ENCODE results near the gene FGGY.
"Not testable (repeated sequence)": the region's sequence is repeated elsewhere in the genome, so short reads cannot be mapped to it uniquely, and the experiment has no call there.

The FGGY gene

GRCh38 chr1:59504276-59504675, 207.4 kb downstream of the FGGY start:
- in situ Hi-C loops (cut with HindIII; ENCODE audit: low sequenced_read_pairs), result no loop called here

GRCh38 chr1:59505596-59506028, 208.7 kb downstream of the FGGY start:
- in situ Hi-C loops (cut with HindIII; ENCODE audit: low sequenced_read_pairs), result no loop called here

GRCh38 chr1:59506952-59507351, 210.1 kb downstream of the FGGY start:
- in situ Hi-C loops (cut with HindIII; ENCODE audit: low sequenced_read_pairs), result no loop called here

- in situ Hi-C loops (cut with HindIII; ENCODE audit: low sequenced_read_pairs), result no loop called here
These were observed 212.5 kb downstream of the FGGY start for GRCh38 chr1:59509341-59509875.

- in situ Hi-C loops (cut with HindIII; ENCODE audit: low sequenced_read_pairs), result no loop called here
These were observed 213.4 kb downstream of the FGGY start for GRCh38 chr1:59510249-59510648.

DNA sequence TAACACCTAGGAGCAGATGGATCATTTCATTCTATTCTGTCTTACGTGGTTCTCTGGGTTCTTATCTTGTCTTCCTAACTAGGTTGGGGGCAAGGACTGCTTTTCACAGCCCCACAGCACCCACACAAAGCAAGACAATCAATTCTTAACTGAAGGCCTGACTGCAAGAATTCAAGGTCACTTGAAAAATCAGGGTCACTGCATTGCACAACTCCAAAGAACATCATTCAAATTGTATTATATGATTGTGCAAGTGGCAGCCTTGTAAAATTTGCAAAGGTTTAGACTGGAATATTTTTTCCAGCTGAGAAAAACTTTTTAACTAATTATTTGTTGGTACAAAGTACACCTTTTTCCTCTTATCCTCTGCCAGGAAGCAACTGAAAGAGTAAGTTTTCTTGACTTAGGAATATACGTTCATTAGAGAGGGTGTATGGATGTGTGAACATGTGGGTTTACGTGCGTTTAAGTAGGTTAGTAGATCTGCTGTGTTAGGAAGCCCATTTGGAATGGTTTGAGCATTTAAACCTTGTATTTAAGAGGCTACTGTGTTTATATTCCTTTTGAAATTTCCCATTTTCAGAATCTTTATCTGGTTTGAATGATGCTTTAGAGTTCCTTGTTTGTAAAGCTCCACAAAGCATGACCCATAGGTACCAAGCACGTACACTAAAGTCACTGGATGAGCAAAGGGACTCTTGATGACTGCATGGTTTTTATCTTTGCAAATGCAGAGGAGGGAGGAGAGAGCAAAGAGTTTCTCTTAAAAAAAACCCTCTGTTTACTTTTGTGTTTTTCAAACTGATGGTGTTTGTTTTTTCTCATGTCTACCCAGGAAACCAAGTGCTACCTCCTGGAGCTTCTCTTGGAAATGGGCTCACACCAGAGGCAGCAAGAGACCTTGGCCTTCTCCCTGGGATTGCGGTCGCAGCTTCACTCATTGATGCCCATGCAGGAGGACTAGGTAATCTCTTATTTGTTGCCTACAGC, 214.9 kb downstream of the FGGY start:
- in situ Hi-C loops (cut with HindIII; ENCODE audit: low sequenced_read_pairs), result no loop called here

- in situ Hi-C loops (cut with HindIII; ENCODE audit: low sequenced_read_pairs), result no loop called here
These were observed 215.8 kb downstream of the FGGY start for GRCh38 chr1:59512702-59513101.

DNA sequence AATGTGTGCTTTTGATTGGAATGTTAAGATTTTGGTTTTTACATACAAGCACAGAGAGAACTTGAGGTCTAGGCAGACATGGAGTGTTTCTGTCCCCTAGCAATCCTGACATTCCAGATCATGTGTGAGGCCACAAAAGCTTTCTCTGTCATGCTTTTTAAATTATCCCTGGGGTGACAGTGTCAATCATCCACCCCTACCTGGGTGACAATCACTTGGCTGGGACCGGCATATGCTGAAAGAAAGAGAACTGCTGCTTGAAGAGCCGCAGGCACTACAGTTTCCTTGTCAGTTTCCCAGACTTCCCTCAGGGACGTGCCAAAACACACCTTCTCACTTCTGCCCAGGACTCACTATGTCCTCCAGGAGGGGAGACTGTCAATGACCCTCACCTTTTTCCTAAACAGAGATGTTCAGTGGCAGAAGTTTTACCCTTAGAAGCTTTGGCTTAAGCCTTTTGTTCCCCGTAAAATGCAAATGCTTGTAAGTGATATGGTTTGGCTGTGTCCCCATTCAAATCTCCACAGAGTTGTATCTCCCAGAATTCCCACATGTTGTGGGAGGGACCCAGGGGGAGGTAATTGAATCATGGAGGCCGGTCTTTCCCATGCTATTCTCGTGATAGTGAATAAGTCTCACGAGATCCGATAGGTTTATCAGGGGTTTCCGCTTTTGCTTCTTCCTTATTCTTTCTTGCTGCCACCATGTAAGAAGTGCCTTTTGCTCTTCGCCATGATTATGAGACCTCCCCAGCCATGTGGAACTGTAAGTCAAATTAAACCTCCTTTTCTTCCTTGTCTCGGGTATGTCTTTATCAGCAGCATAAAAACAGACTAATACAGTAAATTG, 217.4 kb downstream of the FGGY start:
- in situ Hi-C loops (cut with HindIII; ENCODE audit: low sequenced_read_pairs), result no loop called here

GRCh38 chr1:59516881-59517280, 220.0 kb downstream of the FGGY start:
- in situ Hi-C loops (cut with HindIII; ENCODE audit: low sequenced_read_pairs), result no loop called here

GRCh38 chr1:59520194-59520593, 223.3 kb downstream of the FGGY start:
- in situ Hi-C loops (cut with HindIII; ENCODE audit: low sequenced_read_pairs), result no loop called here

DNA sequence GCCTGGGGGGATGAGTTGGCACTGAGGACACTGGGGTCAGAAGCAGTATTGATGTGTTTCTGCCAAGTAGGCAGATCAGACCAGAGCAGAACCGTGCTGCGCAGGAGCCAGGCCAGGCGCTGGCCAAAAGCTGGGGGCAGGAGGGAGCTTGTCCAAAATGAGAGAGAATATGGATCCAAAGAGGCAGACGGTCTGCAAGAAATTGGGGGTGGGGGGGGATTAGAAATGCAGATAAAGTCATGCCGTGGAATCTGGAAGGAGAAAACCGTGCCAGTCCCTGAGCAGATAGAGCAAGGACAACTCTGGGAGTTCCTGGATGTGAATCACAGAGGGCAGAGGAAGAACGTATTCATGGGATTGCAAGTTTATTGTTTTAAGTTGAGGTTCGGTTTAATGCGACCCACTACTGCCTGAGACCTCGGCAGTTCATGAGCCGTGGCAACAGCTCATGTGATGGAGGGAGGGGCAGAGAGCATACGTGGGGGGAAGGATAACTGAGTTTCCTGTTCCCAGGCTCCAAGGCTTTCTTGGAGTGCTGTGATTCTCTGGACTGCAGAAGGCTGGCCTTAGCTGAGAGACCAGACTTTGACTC, 224.0 kb downstream of the FGGY start:
- in situ Hi-C loops (cut with HindIII; ENCODE audit: low sequenced_read_pairs), result no loop called here

DNA sequence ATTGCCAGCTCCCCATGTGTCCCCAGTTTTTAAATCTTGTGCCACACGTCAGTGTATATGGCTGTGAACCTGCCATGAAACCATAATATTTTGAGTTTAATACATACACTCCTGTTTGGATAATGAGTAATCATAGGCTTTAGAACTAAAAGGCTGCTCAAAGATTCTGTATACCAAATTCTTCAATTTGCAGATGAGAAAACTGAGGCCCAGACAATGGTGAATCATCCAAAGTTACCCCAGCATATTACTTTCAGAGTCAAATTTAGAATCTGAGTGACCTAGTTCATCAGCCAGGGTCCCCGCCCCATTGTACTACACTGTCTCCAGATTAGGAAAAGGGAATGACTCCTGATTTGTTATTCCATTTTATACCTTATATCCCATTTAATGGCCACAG, 224.6 kb downstream of the FGGY start:
- in situ Hi-C loops (cut with HindIII; ENCODE audit: low sequenced_read_pairs), result no loop called here

DNA sequence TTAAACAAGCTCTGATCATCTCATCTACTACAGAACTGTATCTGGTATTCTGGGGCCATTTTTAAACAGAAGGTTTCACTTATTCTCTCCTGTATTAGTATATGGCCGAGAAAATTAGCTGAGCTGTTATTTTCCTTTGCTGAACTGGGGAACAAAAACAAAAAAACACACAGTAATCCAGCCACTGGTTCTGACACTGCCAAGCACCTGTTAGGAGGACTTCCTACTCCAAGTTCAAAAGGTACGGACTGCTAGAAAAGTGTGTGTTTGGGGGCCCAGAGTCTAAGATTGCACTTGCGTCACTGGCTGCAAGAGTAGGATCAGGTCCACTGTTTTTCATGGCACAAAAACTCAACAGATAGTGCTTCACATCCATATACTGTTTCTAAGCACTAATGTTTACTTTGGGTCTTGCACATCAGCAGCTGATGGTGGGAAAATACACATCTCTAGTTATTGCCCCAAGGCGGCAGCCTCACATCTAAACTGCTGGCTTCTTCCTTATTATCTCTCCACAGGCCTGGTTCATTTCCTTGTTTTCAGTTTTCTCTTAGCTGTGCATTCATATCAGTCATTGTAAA, 226.1 kb downstream of the FGGY start:
- in situ Hi-C loops (cut with HindIII; ENCODE audit: low sequenced_read_pairs), result no loop called here

DNA sequence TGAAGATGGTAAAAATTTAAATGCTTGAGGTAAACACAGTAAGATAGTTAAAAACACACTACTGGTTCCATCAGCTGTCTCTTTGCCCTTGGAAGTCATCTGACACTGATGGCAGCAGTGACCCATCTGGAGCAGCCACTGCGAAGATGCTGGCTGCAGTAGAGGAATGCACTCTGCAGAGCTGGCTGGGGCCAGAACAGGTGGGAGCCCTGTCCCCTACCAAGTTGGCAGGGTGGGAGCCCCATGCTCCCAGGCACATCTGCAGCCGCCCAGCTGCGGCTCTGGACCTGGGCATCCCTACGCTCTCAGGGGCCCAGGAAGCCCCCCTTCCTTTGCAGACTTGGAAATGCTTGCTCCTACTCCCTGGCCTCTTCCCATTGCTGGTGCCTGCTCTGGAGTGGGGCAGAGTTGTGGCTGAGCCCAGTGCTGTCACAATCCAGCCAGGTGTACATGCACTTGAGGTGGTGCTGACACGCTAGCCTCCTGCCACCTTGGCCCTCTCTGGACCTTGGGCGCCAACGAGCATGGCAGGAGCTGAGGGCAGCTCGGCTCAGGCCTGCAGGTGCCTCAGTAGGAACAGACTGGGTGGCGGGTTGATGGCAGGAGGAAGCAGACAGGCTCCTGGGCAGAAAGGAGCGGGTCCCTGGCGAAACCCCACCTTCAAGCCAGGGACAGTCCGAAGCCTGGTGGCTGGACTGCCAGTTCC, 227.0 kb downstream of the FGGY start:
- in situ Hi-C loops (cut with HindIII; ENCODE audit: low sequenced_read_pairs), result no loop called here

DNA sequence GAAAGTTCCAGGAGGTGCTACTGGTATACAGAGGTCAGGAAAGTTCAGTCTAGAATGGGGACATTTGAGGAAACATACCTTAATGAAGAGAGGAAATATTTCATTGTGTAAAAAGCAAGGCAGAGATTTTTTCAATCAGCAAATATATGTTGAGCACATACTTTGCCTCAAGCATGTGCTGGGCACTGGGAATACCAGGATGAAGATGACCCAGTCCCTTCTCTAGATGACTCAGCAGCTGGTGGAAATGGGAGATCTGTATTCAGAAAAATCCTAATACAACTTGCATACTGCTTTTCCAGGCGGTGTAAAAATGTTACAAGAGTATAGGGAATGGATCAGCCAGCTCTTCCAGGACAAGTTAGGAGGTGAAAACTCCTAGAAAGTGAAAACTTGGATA, 229.3 kb downstream of the FGGY start:
- in situ Hi-C loops (cut with HindIII; ENCODE audit: low sequenced_read_pairs), result no loop called here

- in situ Hi-C loops (cut with HindIII; ENCODE audit: low sequenced_read_pairs), result no loop called here
These were observed 231.6 kb downstream of the FGGY start for GRCh38 chr1:59528471-59528870.

- in situ Hi-C loops (cut with HindIII; ENCODE audit: low sequenced_read_pairs), result no loop called here
These were observed 232.0 kb downstream of the FGGY start for GRCh38 chr1:59528900-59529299.

GRCh38 chr1:59530119-59530518, 233.2 kb downstream of the FGGY start:
- in situ Hi-C loops (cut with HindIII; ENCODE audit: low sequenced_read_pairs), result no loop called here

GRCh38 chr1:59532102-59532501, 235.2 kb downstream of the FGGY start:
- in situ Hi-C loops (cut with HindIII; ENCODE audit: low sequenced_read_pairs), result no loop called here

DNA sequence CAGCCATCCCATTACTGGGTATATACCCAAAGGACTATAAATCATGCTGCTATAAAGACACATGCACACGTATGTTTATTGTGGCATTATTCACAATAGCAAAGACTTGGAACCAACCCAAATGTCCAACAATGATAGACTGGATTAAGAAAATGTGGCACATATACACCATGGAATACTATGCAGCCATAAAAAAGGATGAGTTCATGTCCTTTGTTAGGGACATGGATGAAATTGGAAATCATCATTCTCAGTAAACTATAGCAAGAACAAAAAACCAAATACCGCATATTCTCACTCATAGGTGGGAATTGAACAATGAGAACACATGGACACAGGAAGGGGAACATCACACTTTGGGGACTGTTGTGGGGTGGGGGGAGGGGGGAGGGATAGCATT, 241.6 kb downstream of the FGGY start:
- in situ Hi-C loops (cut with HindIII; ENCODE audit: low sequenced_read_pairs), result not testable (repeated sequence)

All from endothelial cell of hepatic sinusoid (primary cell).